HEK293 (cell line): ENCODE data around the gene HEPACAM.

Source experiments
- CTCF ChIA-PET: fragments of 350-600 bp; formaldehyde crosslinking; extraction: SDS; loops from one replicate; lab custom pipeline; 2021; ENCODE audit warnings: antibody characterized with exemption; lab: Yijun Ruan, JAX
- POLR2A ChIA-PET: fragments of 300-600 bp; formaldehyde crosslinking; extraction: SDS; loops from one replicate; lab custom pipeline; 2020; ENCODE audit warnings: antibody characterized with exemption, inconsistent platforms; lab: Yijun Ruan, JAX
- H3K27ac ChIP-seq: fragments of 200-500 bp; sonication (Bioruptor generic); 2 replicates; pipeline ENCODE4 v1.5.1; 2014; ENCODE audit warnings: low read depth, low read length, control low read depth, inconsistent platforms; ENCODE audit errors: extremely low read depth
- H3K36me3 ChIP-seq, 2 experiments: fragments of 200-500 bp in 1 of 2; sonication (Bioruptor generic) in 1 of 2; 1 replicate in 1 of 2; 2 replicates in 1 of 2; pipeline ENCODE4 v1.5.1; 2014 to 2017; ENCODE audit warnings: inconsistent platforms in 2 of 2, low read length in 2 of 2; ENCODE audit not compliant: control insufficient read depth in 2 of 2, insufficient read depth in 1 of 2
- H3K4me1 ChIP-seq: fragments of 200-500 bp; sonication (Bioruptor generic); 2 replicates; pipeline ENCODE4 v1.5.1; 2014; ENCODE audit warnings: mild to moderate bottlenecking, low read length, inconsistent platforms; ENCODE audit not compliant: control insufficient read depth, insufficient read depth
- H3K4me3 ChIP-seq: 2 replicates; pipeline ENCODE4 v1.5.1; 2011; ENCODE audit warnings: low read depth, mild to moderate bottlenecking, control low read depth, low read length, moderate library complexity
- H3K9me3 ChIP-seq: fragments of 200-500 bp; sonication (Bioruptor generic); 2 replicates; pipeline ENCODE4 v1.5.1; 2014; ENCODE audit warnings: low read depth, low read length, inconsistent platforms; ENCODE audit not compliant: control insufficient read depth, insufficient read depth
- GFI1B ChIP-seq: fragments of 450-650 bp; formaldehyde crosslinking; IDR thresholded peaks from 2 replicates; pipeline ENCODE4 v1.5.1; 2016; ENCODE audit warnings: missing biosample characterization, missing genetic modification characterization
- RBAK ChIP-seq: fragments of 450-650 bp; formaldehyde crosslinking; IDR thresholded peaks from 2 replicates; pipeline ENCODE4 v1.5.1; 2016; ENCODE audit warnings: missing biosample characterization, missing genetic modification characterization
- ZBTB17 ChIP-seq: fragments of 450-650 bp; formaldehyde crosslinking; IDR thresholded peaks from 2 replicates; pipeline ENCODE4 v1.5.1; 2016; ENCODE audit warnings: missing biosample characterization, missing genetic modification characterization
- ZNF404 ChIP-seq: fragments of 450-650 bp; formaldehyde crosslinking; IDR thresholded peaks from 2 replicates; pipeline ENCODE4 v1.5.1; 2017; ENCODE audit warnings: missing biosample characterization, missing genetic modification characterization
- ZNF423 ChIP-seq: fragments of 450-650 bp; formaldehyde crosslinking; IDR thresholded peaks from 2 replicates; pipeline ENCODE4 v1.5.1; 2016; ENCODE audit warnings: missing biosample characterization, missing genetic modification characterization
- ZNF426 ChIP-seq: fragments of 450-650 bp; formaldehyde crosslinking; IDR thresholded peaks from 2 replicates; pipeline ENCODE4 v1.5.1; 2017; ENCODE audit warnings: missing biosample characterization, missing genetic modification characterization, mild to moderate bottlenecking, inconsistent platforms, moderate library complexity
- ZNF510 ChIP-seq: fragments of 450-650 bp; formaldehyde crosslinking; IDR thresholded peaks from 2 replicates; pipeline ENCODE4 v1.5.1; 2018; ENCODE audit warnings: mild to moderate bottlenecking, missing genetic modification characterization, missing biosample characterization; ENCODE audit not compliant: insufficient replicate concordance
- ZNF670 ChIP-seq: fragments of 450-650 bp; formaldehyde crosslinking; IDR thresholded peaks from 2 replicates; pipeline ENCODE4 v1.5.1; 2016; ENCODE audit warnings: missing biosample characterization, missing genetic modification characterization, low read depth
- ZNF768 ChIP-seq: fragments of 450-650 bp; formaldehyde crosslinking; IDR thresholded peaks from 2 replicates; pipeline ENCODE4 v1.5.1; 2018; ENCODE audit warnings: missing biosample characterization, mild to moderate bottlenecking, missing genetic modification characterization
- ZSCAN16 ChIP-seq: fragments of 450-650 bp; formaldehyde crosslinking; IDR thresholded peaks from 2 replicates; pipeline ENCODE4 v1.5.1; 2016; ENCODE audit warnings: missing biosample characterization, missing genetic modification characterization
- TF ChIP-seq, protein P1 (sequence below): fragments of 450-650 bp; formaldehyde crosslinking; IDR thresholded peaks from 2 replicates; pipeline ENCODE4 v1.5.1; 2016; ENCODE audit warnings: missing biosample characterization, missing genetic modification characterization, borderline replicate concordance
- TF ChIP-seq, protein P2 (sequence below): fragments of 450-650 bp; IDR thresholded peaks from 2 replicates; pipeline ENCODE4 v1.5.1; 2018; ENCODE audit warnings: missing biosample characterization, mild to moderate bottlenecking, missing genetic modification characterization
- TF ChIP-seq, protein P3 (sequence below): fragments of 450-650 bp; formaldehyde crosslinking; IDR thresholded peaks from 2 replicates; pipeline ENCODE4 v1.5.1; 2016; ENCODE audit warnings: missing biosample characterization, missing genetic modification characterization

HEPACAM gene

DNA sequence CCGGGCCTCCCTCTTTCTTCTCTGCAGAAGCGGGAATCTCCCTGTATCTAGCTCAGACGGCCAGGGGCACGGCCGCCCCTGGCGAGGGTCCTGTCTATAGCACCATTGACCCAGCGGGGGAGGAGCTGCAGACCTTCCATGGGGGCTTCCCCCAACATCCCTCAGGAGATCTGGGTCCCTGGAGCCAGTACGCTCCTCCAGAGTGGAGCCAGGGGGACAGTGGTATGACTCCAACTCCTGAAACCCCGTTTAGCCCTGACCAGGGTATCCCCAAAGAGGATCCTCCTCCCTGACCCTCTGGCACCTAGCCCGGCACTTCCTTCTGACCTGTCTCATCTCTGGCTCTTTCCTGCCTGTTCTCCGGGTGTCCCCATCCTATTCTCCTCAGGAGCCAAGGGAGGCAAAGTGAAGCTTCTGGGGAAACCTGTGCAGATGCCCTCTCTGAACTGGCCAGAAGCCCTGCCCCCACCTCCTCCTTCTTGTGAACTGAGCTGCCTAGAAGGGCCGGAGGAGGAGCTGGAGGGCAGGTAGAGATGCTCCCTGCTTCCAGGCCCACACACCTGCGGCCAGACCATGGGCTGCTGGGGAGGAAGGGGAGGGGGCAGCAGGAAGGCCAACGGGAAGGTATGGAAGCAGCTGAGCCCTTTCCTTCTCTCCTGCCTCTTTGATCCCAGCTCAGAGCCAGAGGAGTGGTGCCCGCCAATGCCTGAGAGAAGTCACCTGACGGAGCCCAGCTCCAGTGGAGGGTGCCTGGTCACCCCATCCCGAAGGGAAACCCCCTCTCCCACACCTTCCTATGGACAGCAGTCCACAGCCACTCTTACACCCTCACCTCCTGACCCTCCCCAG is 57.7 kb downstream of the HEPACAM start:
- no peaks in the 10 kb centered on the region for H3K36me3 ChIP-seq
- no peak overlapping the region for H3K27ac ChIP-seq
- no peak overlapping the region for H3K4me3 ChIP-seq
- TF ChIP-seq ZNF768 = no peak
- TF ChIP-seq, protein P1, sequence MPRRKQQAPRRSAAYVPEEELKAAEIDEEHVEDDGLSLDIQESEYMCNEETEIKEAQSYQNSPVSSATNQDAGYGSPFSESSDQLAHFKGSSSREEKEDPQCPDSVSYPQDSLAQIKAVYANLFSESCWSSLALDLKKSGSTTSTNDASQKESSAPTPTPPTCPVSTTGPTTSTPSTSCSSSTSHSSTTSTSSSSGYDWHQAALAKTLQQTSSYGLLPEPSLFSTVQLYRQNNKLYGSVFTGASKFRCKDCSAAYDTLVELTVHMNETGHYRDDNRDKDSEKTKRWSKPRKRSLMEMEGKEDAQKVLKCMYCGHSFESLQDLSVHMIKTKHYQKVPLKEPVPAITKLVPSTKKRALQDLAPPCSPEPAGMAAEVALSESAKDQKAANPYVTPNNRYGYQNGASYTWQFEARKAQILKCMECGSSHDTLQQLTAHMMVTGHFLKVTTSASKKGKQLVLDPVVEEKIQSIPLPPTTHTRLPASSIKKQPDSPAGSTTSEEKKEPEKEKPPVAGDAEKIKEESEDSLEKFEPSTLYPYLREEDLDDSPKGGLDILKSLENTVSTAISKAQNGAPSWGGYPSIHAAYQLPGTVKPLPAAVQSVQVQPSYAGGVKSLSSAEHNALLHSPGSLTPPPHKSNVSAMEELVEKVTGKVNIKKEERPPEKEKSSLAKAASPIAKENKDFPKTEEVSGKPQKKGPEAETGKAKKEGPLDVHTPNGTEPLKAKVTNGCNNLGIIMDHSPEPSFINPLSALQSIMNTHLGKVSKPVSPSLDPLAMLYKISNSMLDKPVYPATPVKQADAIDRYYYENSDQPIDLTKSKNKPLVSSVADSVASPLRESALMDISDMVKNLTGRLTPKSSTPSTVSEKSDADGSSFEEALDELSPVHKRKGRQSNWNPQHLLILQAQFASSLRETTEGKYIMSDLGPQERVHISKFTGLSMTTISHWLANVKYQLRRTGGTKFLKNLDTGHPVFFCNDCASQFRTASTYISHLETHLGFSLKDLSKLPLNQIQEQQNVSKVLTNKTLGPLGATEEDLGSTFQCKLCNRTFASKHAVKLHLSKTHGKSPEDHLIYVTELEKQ = no peak
- CTCF ChIA-PET = interaction anchor here (0.5 to 0.6 kb wide), 3 partner anchors 114 to 295 kb away, joined by 3 to 10 read pairs (median 3); no protein-coding TSS in a partner anchor
- H3K4me1 ChIP-seq = no peaks in the 10 kb centered on the region
- POLR2A ChIA-PET = no interaction called here
- H3K9me3 ChIP-seq = no peaks in the 10 kb centered on the region

DNA sequence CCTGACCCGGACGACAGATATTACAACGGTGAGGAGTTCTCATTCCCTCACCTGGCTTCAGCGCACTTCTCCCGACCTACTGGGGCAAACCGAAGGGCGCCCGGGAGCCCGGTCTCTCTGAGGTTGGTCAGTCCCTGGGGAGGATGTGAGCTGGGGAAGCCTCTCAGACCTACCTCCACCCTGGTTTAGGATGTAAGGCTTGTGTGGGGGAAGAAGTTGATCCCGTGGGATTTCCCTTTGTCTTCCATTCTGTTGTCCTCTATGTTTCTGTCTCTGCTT is 58.3 kb downstream of the HEPACAM start:
- Histone ChIP-seq H3K4me1 (no peaks in the 10 kb centered on the region), H3K36me3 (no peaks in the 10 kb centered on the region), H3K27ac (no peak overlapping the region), H3K9me3 (no peaks in the 10 kb centered on the region), H3K4me3 (no peak overlapping the region)
- ChIA-PET POLR2A (interaction anchor here (0.5 kb wide), 1 partner anchor 43 kb away, joined by 7 read pairs; no protein-coding TSS in a partner anchor), CTCF (interaction anchor here (0.6 to 1.8 kb wide), 2 partner anchors 11 to 131 kb away, joined by 3 to 10 read pairs; no protein-coding TSS in a partner anchor)
- no peak for TF ChIP-seq ZNF404
- no peak for TF ChIP-seq ZSCAN16 (tag by site-specific recombination)
- TF ChIP-seq, protein P2, sequence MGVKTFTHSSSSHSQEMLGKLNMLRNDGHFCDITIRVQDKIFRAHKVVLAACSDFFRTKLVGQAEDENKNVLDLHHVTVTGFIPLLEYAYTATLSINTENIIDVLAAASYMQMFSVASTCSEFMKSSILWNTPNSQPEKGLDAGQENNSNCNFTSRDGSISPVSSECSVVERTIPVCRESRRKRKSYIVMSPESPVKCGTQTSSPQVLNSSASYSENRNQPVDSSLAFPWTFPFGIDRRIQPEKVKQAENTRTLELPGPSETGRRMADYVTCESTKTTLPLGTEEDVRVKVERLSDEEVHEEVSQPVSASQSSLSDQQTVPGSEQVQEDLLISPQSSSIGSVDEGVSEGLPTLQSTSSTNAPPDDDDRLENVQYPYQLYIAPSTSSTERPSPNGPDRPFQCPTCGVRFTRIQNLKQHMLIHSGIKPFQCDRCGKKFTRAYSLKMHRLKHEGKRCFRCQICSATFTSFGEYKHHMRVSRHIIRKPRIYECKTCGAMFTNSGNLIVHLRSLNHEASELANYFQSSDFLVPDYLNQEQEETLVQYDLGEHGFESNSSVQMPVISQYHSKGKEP (tag by site-specific recombination) = no peak
- no peak for TF ChIP-seq ZBTB17 (tag by site-specific recombination)
- no peak for TF ChIP-seq ZNF426
- TF ChIP-seq RBAK (tag by site-specific recombination) = no peak
- no peak for TF ChIP-seq ZNF670 (tag by site-specific recombination)
- no peak for TF ChIP-seq ZNF510 (tag by site-specific recombination)
- TF ChIP-seq GFI1B (tag by site-specific recombination) = no peak
- no peak for TF ChIP-seq ZNF423 (tag by site-specific recombination)
- TF ChIP-seq, protein P3, sequence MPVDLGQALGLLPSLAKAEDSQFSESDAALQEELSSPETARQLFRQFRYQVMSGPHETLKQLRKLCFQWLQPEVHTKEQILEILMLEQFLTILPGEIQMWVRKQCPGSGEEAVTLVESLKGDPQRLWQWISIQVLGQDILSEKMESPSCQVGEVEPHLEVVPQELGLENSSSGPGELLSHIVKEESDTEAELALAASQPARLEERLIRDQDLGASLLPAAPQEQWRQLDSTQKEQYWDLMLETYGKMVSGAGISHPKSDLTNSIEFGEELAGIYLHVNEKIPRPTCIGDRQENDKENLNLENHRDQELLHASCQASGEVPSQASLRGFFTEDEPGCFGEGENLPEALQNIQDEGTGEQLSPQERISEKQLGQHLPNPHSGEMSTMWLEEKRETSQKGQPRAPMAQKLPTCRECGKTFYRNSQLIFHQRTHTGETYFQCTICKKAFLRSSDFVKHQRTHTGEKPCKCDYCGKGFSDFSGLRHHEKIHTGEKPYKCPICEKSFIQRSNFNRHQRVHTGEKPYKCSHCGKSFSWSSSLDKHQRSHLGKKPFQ (tag by site-specific recombination) = no peak
